ENCODE measurements around the gene ACYP1. TPM values are rescaled to one million over a fixed set of nuclear protein-coding genes. Genes with fewer than 3 reads are reported as not detected.

The ACYP1 gene
- total and polyA plus RNA-seq, 2 donors (not counting 1 experiment from before 2014, with no cell fraction given): 13.7 to 14.5 TPM

- Histone ChIP-seq H3K79me2 (ENCODE audit: control insufficient read depth, insufficient read depth, low read length) (no peaks in the 10 kb centered on the region), H3K27me3 (ENCODE audit: control insufficient read depth, insufficient read depth, low read length) (no peaks in the 10 kb centered on the region), H3K4me1 (ENCODE audit: control insufficient read depth, extremely low read depth, insufficient read depth, low read length) (peaks cover under 1% of the 10 kb centered on the region), H3K9ac (ENCODE audit: insufficient read depth, low read length) (no peak overlapping the region), H3K4me2 (ENCODE audit: extremely low read depth, insufficient read depth, low read length) (no peak overlapping the region), H3K4me3 (replicated peaks in 1 of 4; ENCODE audit: control extremely low read depth in 1 of 4, insufficient read depth in 1 of 4, low read depth in 3 of 4, low read length in 4 of 4) (no peak overlapping the region), H3K36me3 (ENCODE audit: control insufficient read depth, insufficient read depth, low read length) (no peaks in the 10 kb centered on the region), H4K20me1 (ENCODE audit: control insufficient read depth, extremely low read depth, insufficient read depth, low read length) (no peaks in the 10 kb centered on the region), H3K9me3 (ENCODE audit: control insufficient read depth, insufficient read depth, low read depth, low read length) (no peaks in the 10 kb centered on the region), H2AFZ (ENCODE audit: low read length) (no peak overlapping the region), H3K27ac (ENCODE audit: insufficient read depth, low read length) (no peak overlapping the region)
- no peak for DNase-seq (ENCODE audit: low read depth in 2 of 2)
- no peak for TF ChIP-seq EZH2 (IDR thresholded peaks at IDR 0.05; ENCODE audit: low read length, missing control alignments)
- TF ChIP-seq CTCF (conservative IDR thresholded peaks at IDR 0.05 in 1 of 2, IDR thresholded peaks at IDR 0.05 in 1 of 2; ENCODE audit: low read depth in 1 of 2, low read length in 2 of 2): no peak
Observed at GRCh38 chr14:75054421-75054820, 9.4 kb downstream of the ACYP1 start.

GRCh38 chr14:75053396-75054291 lies 10.2 kb downstream of the ACYP1 start:
- H3K27me3 ChIP-seq (ENCODE audit: control insufficient read depth, insufficient read depth, low read length): no peaks in the 10 kb centered on the region
- H3K4me1 ChIP-seq (ENCODE audit: control insufficient read depth, extremely low read depth, insufficient read depth, low read length): peaks cover 2% of the 10 kb centered on the region
- no peaks in the 10 kb centered on the region for H3K79me2 ChIP-seq (ENCODE audit: control insufficient read depth, insufficient read depth, low read length)
- DNase-seq (ENCODE audit: low read depth in 2 of 2): no peak
- no peaks in the 10 kb centered on the region for H3K9me3 ChIP-seq (ENCODE audit: control insufficient read depth, insufficient read depth, low read depth, low read length)
- no peak overlapping the region for H2AFZ ChIP-seq (ENCODE audit: low read length)
- no peak overlapping the region for H3K27ac ChIP-seq (ENCODE audit: insufficient read depth, low read length)
- H4K20me1 ChIP-seq (ENCODE audit: control insufficient read depth, extremely low read depth, insufficient read depth, low read length): no peaks in the 10 kb centered on the region
- H3K4me2 ChIP-seq (ENCODE audit: extremely low read depth, insufficient read depth, low read length): no peak overlapping the region
- no peak for TF ChIP-seq EZH2 (IDR thresholded peaks at IDR 0.05; ENCODE audit: low read length, missing control alignments)
- TF ChIP-seq CTCF (conservative IDR thresholded peaks at IDR 0.05 in 1 of 2, IDR thresholded peaks at IDR 0.05 in 1 of 2; ENCODE audit: low read depth in 1 of 2, low read length in 2 of 2): no peak
- no peak overlapping the region for H3K9ac ChIP-seq (ENCODE audit: insufficient read depth, low read length)
- H3K4me3 ChIP-seq (replicated peaks in 1 of 4; ENCODE audit: control extremely low read depth in 1 of 4, insufficient read depth in 1 of 4, low read depth in 3 of 4, low read length in 4 of 4): no peak overlapping the region
- no peaks in the 10 kb centered on the region for H3K36me3 ChIP-seq (ENCODE audit: control insufficient read depth, insufficient read depth, low read length)

- no peaks in the 10 kb centered on the region for H3K36me3 ChIP-seq (ENCODE audit: control insufficient read depth, insufficient read depth, low read length)
- H4K20me1 ChIP-seq (ENCODE audit: control insufficient read depth, extremely low read depth, insufficient read depth, low read length): no peaks in the 10 kb centered on the region
- no peaks in the 10 kb centered on the region for H3K79me2 ChIP-seq (ENCODE audit: control insufficient read depth, insufficient read depth, low read length)
- H3K9me3 ChIP-seq (ENCODE audit: control insufficient read depth, insufficient read depth, low read depth, low read length): no peaks in the 10 kb centered on the region
- peak overlapping the region; percentile 83 for H3K27ac ChIP-seq (ENCODE audit: insufficient read depth, low read length)
- peaks cover 2% of the 10 kb centered on the region for H3K4me1 ChIP-seq (ENCODE audit: control insufficient read depth, extremely low read depth, insufficient read depth, low read length)
- no peak overlapping the region for H3K9ac ChIP-seq (ENCODE audit: insufficient read depth, low read length)
- TF ChIP-seq CTCF (conservative IDR thresholded peaks at IDR 0.05 in 1 of 2, IDR thresholded peaks at IDR 0.05 in 1 of 2; ENCODE audit: low read depth in 1 of 2, low read length in 2 of 2) (no peak), EZH2 (IDR thresholded peaks at IDR 0.05; ENCODE audit: low read length, missing control alignments) (no peak)
- peak overlapping the region; percentile 66 for H2AFZ ChIP-seq (ENCODE audit: low read length)
- H3K4me3 ChIP-seq (replicated peaks in 1 of 4; ENCODE audit: control extremely low read depth in 1 of 4, insufficient read depth in 1 of 4, low read depth in 3 of 4, low read length in 4 of 4): peak overlapping the region; percentile 53 to 61 (median 56)
- H3K27me3 ChIP-seq (ENCODE audit: control insufficient read depth, insufficient read depth, low read length): no peaks in the 10 kb centered on the region
- no peak for DNase-seq (ENCODE audit: low read depth in 2 of 2)
- H3K4me2 ChIP-seq (ENCODE audit: extremely low read depth, insufficient read depth, low read length): peak overlapping the region; percentile 80
Observed at GRCh38 chr14:75051556-75051899, 12.3 kb downstream of the ACYP1 start.

Data from fibroblast of lung (primary cell).